SK-N-SH (cell line): ENCODE measurements around the gene MORN5. TPM values are rescaled to one million over a fixed set of nuclear protein-coding genes. Genes with fewer than 3 reads are reported as not detected.

Experiments
- CTCF ChIA-PET: fragments of 300-600, 350-600 bp; formaldehyde crosslinking; extraction: SDS; loops from one replicate; lab custom pipeline; 2021; lab: Yijun Ruan, JAX
- POLR2A ChIA-PET: fragments of 350-600 bp; sonication (Branson Sonifier 250); formaldehyde crosslinking; extraction: SDS; loops from one replicate; lab custom pipeline; 2020; ENCODE audit warnings: antibody characterized with exemption, inconsistent platforms; lab: Yijun Ruan, JAX
- DNase-seq: peaks from one replicate; pipeline ENCODE4 v3.0.0; 2012
- H2AFZ ChIP-seq: fragments of 200-600 bp; sonication (generic); 2 replicates; pipeline ENCODE4 v1.8.1; 2016; ENCODE audit warnings: antibody characterized with exemption, mild to moderate bottlenecking, low read depth
- H3F3A ChIP-seq: fragments of 200-600 bp; sonication (generic); replicated peaks from 2 replicates; pipeline ENCODE3; 2016; ENCODE audit warnings: antibody characterized with exemption, mild to moderate bottlenecking; ENCODE audit not compliant: insufficient read depth
- H3K27ac ChIP-seq, 2 experiments: fragments of 200-500 bp in 1 of 2; fragments of 200-600 bp in 1 of 2; sonication (Bioruptor generic) in 1 of 2; sonication (generic), shearing (Covaris generic) in 1 of 2; 2 replicates each; pipeline versions ENCODE4 v1.5.1 to v1.6.1; 2014 to 2016; ENCODE audit warnings: low read depth in 2 of 2, inconsistent platforms in 1 of 2, low read length in 1 of 2, mild to moderate bottlenecking in 1 of 2, mixed read lengths in 1 of 2
- H3K27me3 ChIP-seq: fragments of 200-600 bp; sonication (generic), shearing (Covaris generic); 2 replicates; pipeline ENCODE4 v1.6.1; 2016; ENCODE audit warnings: mixed run types; ENCODE audit not compliant: insufficient read depth
- H3K36me3 ChIP-seq, 2 experiments: fragments of 200-500 bp in 1 of 2; fragments of 200-600 bp in 1 of 2; sonication (Bioruptor generic) in 1 of 2; sonication (generic) in 1 of 2; replicated peaks in 1 of 2; 2 replicates each; pipeline versions ENCODE3 to v1.5.1; 2014 to 2016; ENCODE audit warnings: low read length in 1 of 2, mild to moderate bottlenecking in 1 of 2; ENCODE audit not compliant: insufficient read depth in 2 of 2, control insufficient read depth in 1 of 2
- H3K4me1 ChIP-seq, 2 experiments: fragments of 200-500 bp in 1 of 2; fragments of 200-600 bp in 1 of 2; sonication (Bioruptor generic) in 1 of 2; sonication (generic), shearing (Covaris generic) in 1 of 2; 2 replicates each; pipeline versions ENCODE4 v1.5.1 to v1.6.1; 2014 to 2016; ENCODE audit warnings: low read depth in 1 of 2, low read length in 1 of 2, mixed run types in 1 of 2; ENCODE audit not compliant: insufficient read depth in 2 of 2, control insufficient read depth in 1 of 2
- H3K4me2 ChIP-seq: fragments of 200-600 bp; sonication (generic), shearing (Covaris generic); 2 replicates; pipeline ENCODE4 v1.6.1; 2017; ENCODE audit warnings: mixed run types
- H3K4me3 ChIP-seq, 2 experiments: fragments of 200-500 bp in 1 of 2; fragments of 200-600 bp in 1 of 2; sonication (Bioruptor generic) in 1 of 2; sonication (generic), shearing (Covaris generic) in 1 of 2; 2 replicates each; pipeline versions ENCODE4 v1.5.1 to v1.8.1; 2014 to 2016; ENCODE audit warnings: low read depth in 2 of 2, inconsistent platforms in 1 of 2, low read length in 1 of 2, mild to moderate bottlenecking in 1 of 2, mixed read lengths in 1 of 2, moderate library complexity in 1 of 2
- H3K79me2 ChIP-seq: fragments of 200-600 bp; sonication (generic); 2 replicates; pipeline ENCODE4 v1.8.1; 2017; ENCODE audit warnings: mild to moderate bottlenecking; ENCODE audit not compliant: insufficient read depth
- H3K9ac ChIP-seq: fragments of 200-600 bp; sonication (generic); 2 replicates; pipeline ENCODE4 v1.6.1; 2017; ENCODE audit warnings: mixed run types
- H3K9me2 ChIP-seq: fragments of 200-600 bp; sonication (generic); 2 replicates; pipeline ENCODE4 v1.6.1; 2017; ENCODE audit warnings: mixed run types
- H3K9me3 ChIP-seq: fragments of 200-600 bp; sonication (generic); 2 replicates; pipeline ENCODE4 v1.6.1; 2017; ENCODE audit warnings: mixed run types, mild to moderate bottlenecking, moderate library complexity
- H4K20me1 ChIP-seq: fragments of 200-600 bp; sonication (generic); 2 replicates; pipeline ENCODE4 v1.6.1; 2017; ENCODE audit warnings: mild to moderate bottlenecking, mixed run types; ENCODE audit not compliant: insufficient read depth
- CTCF ChIP-seq: fragments of 200-600 bp; sonication (generic); IDR thresholded peaks from 2 replicates; pipeline ENCODE4 v1.6.1; 2017; ENCODE audit warnings: antibody characterized with exemption, mild to moderate bottlenecking, moderate library complexity
- EZH2phosphoT487 ChIP-seq: fragments of 200-600 bp; sonication (generic); IDR thresholded peaks from 2 replicates; pipeline ENCODE4 v1.6.1; 2017; ENCODE audit warnings: low read depth, mixed run types, mild to moderate bottlenecking, antibody characterized with exemption, moderate library complexity, borderline replicate concordance
- FOXJ3 ChIP-seq: sonication (generic); formaldehyde crosslinking; IDR thresholded peaks from 2 replicates; pipeline ENCODE4 v1.5.1; 2020; ENCODE audit warnings: mild to moderate bottlenecking, missing genetic modification reagents
- IRF3 ChIP-seq: fragments of 150-350 bp; IDR thresholded peaks from 2 replicates; pipeline ENCODE4 v1.6.1; 2016; ENCODE audit warnings: mild to moderate bottlenecking, low read depth, low read length
- NFIC ChIP-seq: IDR thresholded peaks from 2 replicates; pipeline ENCODE4 v1.4.0; 2012; ENCODE audit warnings: borderline replicate concordance
- RXRA ChIP-seq: IDR thresholded peaks from 2 replicates; pipeline ENCODE4 v1.4.0; 2012; ENCODE audit warnings: low read depth, mild to moderate bottlenecking, borderline replicate concordance
- SIN3A ChIP-seq: IDR thresholded peaks from 2 replicates; pipeline ENCODE4 v1.6.1; 2012; ENCODE audit warnings: low read depth, mild to moderate bottlenecking, low read length, moderate library complexity, borderline replicate concordance
- TAF1 ChIP-seq: IDR thresholded peaks from 2 replicates; pipeline ENCODE4 v1.6.1; 2012; ENCODE audit warnings: low read depth, mild to moderate bottlenecking, low read length, moderate library complexity, borderline replicate concordance
- TEAD4 ChIP-seq: IDR thresholded peaks from 2 replicates; pipeline ENCODE4 v1.4.0; 2012; ENCODE audit warnings: mild to moderate bottlenecking, borderline replicate concordance; ENCODE audit not compliant: insufficient read depth
- WGBS: methylation state at CpG from one replicate; pipeline ENCODE4 v1.1.6; 2017; ENCODE audit warnings: low lambda C conversion rate; 5-methylcytosine and 5-hydroxymethylcytosine counted together
- polyA plus RNA-seq, 3 experiments: library from polyadenylated mRNA; depleted of rRNA; stranded (reverse); fragments of >200 nt; gene quantifications; 2 replicates each; pipeline ENCODE4 v1.2.3, GENCODE V29; 2012

The MORN5 gene
- polyA plus RNA-seq, 1 of the 3 experiments (the other 2 are of a cell fraction): not detected

GRCh38 chr9:122190597-122191381 is 31.1 kb downstream of the MORN5 start (continued):
- TF ChIP-seq CTCF: no peak
- no peak for TF ChIP-seq SIN3A
- TF ChIP-seq TEAD4: no peak
- TF ChIP-seq EZH2phosphoT487: no peak

- H3K4me3 ChIP-seq: no peak overlapping the region
- 92% methylated on average over 2 of the region's 11 CpGs for WGBS
- H3K9me2 ChIP-seq: no peaks in the 10 kb centered on the region
- H3K27ac ChIP-seq: no peak overlapping the region
- no peak for DNase-seq
- peaks cover 4% of the 10 kb centered on the region; the same call in 1 of the 2 replicates for H3K27me3 ChIP-seq
- H3K4me2 ChIP-seq: no peak overlapping the region
- H3K9me3 ChIP-seq: no peaks in the 10 kb centered on the region
- TF ChIP-seq FOXJ3: no peak
- no peak for TF ChIP-seq TAF1
- TF ChIP-seq RXRA: no peak
- TF ChIP-seq IRF3: no peak
- no peaks in the 10 kb centered on the region for H4K20me1 ChIP-seq
- H3K9ac ChIP-seq: no peak overlapping the region
- POLR2A ChIA-PET: no interaction called here
- CTCF ChIA-PET: interaction anchor here (0.9 kb wide), 1 partner anchor 67 kb away, joined by 3 read pairs; no protein-coding TSS in a partner anchor
- no peaks in the 10 kb centered on the region for H3K36me3 ChIP-seq
- no peaks in the 10 kb centered on the region for H3K79me2 ChIP-seq
- no peaks in the 10 kb centered on the region for H3F3A ChIP-seq
- no peak overlapping the region for H2AFZ ChIP-seq
- peaks cover 0 to 8% of the 10 kb centered on the region in 2 experiments; a peak in 1 of 4 replicates for H3K4me1 ChIP-seq
Measured at GRCh38 chr9:122191584-122191983, 31.9 kb downstream of the MORN5 start.

- Histone ChIP-seq H3K4me2 (no peak overlapping the region), H3K4me1 (peaks cover 0 to under 1% of the 10 kb centered on the region in 2 experiments; a peak in 1 of 4 replicates), H3K27ac (no peak overlapping the region), H3F3A (no peaks in the 10 kb centered on the region), H3K9me2 (no peaks in the 10 kb centered on the region), H3K4me3 (no peak overlapping the region), H2AFZ (no peak overlapping the region), H3K36me3 (no peaks in the 10 kb centered on the region), H4K20me1 (no peaks in the 10 kb centered on the region), H3K27me3 (peaks cover 4% of the 10 kb centered on the region; the same call in 1 of the 2 replicates), H3K9ac (no peak overlapping the region), H3K79me2 (no peaks in the 10 kb centered on the region), H3K9me3 (no peaks in the 10 kb centered on the region)
- POLR2A ChIA-PET: no interaction called here
- WGBS: 87% methylated on average over 3 of the region's 5 CpGs
- no peak for DNase-seq
- TF ChIP-seq NFIC: no peak
- CTCF ChIA-PET: no interaction called here
Measured at GRCh38 chr9:122192261-122192875, 32.7 kb downstream of the MORN5 start.
